ENCODE results near the gene CFAP20. TPM values are rescaled to one million over a fixed set of nuclear protein-coding genes. Genes with fewer than 3 reads are reported as not detected.
"Not testable (repeated sequence)": the region's sequence is repeated elsewhere in the genome, so short reads cannot be mapped to it uniquely, and the experiment has no call there.

Gene CFAP20
- total and polyA plus RNA-seq, 2 experiments from 2014 or later, result 61.1 to 81.7 TPM

GRCh38 chr16:58090396-58090795 is 38.8 kb downstream of the CFAP20 start:
- not testable (repeated sequence) for H3K4me3 Mint-ChIP-seq; H3K27ac ChIP-seq (ENCODE audit: low read depth); H3K36me3 Mint-ChIP-seq (ENCODE audit: low read depth); H3K4me2 ChIP-seq; H3K27me3 ChIP-seq (ENCODE audit: insufficient read depth); H3K27ac Mint-ChIP-seq; H2AFZ ChIP-seq; H3K4me1 ChIP-seq (ENCODE audit: insufficient read depth); H3K27me3 Mint-ChIP-seq (ENCODE audit: insufficient read depth, low read depth, poor library complexity); H3K79me2 ChIP-seq (replicated peaks; ENCODE audit: insufficient read depth); H3K9me3 Mint-ChIP-seq; H3K4me1 Mint-ChIP-seq; H3K36me3 ChIP-seq (ENCODE audit: insufficient read depth); H3F3A ChIP-seq (replicated peaks; ENCODE audit: low read depth); H3K4me3 ChIP-seq; DNase-seq (ENCODE audit: low spot score); H3K9me2 ChIP-seq (ENCODE audit: insufficient read depth); ATAC-seq; H4K20me1 ChIP-seq (replicated peaks; ENCODE audit: insufficient read depth)

GRCh38 chr16:58088091-58088490 is 41.1 kb downstream of the CFAP20 start:
- H3K4me3 ChIP-seq, result no peak overlapping the region
- Mint-ChIP-seq H3K4me1 (peaks cover 17% of the 10 kb centered on the region), H3K27me3 (ENCODE audit: insufficient read depth, low read depth, poor library complexity) (peaks cover 7% of the 10 kb centered on the region), H3K27ac (no peak overlapping the region), H3K9me3 (no peaks in the 10 kb centered on the region), H3K4me3 (no peak overlapping the region), H3K36me3 (ENCODE audit: low read depth) (no peaks in the 10 kb centered on the region)
- no peak overlapping the region for H3K4me2 ChIP-seq
- no peaks in the 10 kb centered on the region for H3K9me2 ChIP-seq (ENCODE audit: insufficient read depth)
- no peak for DNase-seq (ENCODE audit: low spot score)
- 0 out of 2 replicates have a peak overlapping the region, but pooled peaks have one; percentile 18 for H2AFZ ChIP-seq
- H3K27ac ChIP-seq (ENCODE audit: low read depth), result no peak overlapping the region
- peaks cover 10% of the 10 kb centered on the region for H3K4me1 ChIP-seq (ENCODE audit: insufficient read depth)
- no peaks in the 10 kb centered on the region for H3K79me2 ChIP-seq (replicated peaks; ENCODE audit: insufficient read depth)
- H4K20me1 ChIP-seq (replicated peaks; ENCODE audit: insufficient read depth), result no peaks in the 10 kb centered on the region
- no peaks in the 10 kb centered on the region for H3K27me3 ChIP-seq (ENCODE audit: insufficient read depth)
- H3K36me3 ChIP-seq (ENCODE audit: insufficient read depth), result no peaks in the 10 kb centered on the region
- no peak for ATAC-seq
- H3F3A ChIP-seq (replicated peaks; ENCODE audit: low read depth), result peaks cover 7% of the 10 kb centered on the region
- no peak for TF ChIP-seq ETS1 (IDR thresholded peaks at IDR 0.05)
- no peak for TF ChIP-seq CTCF (conservative IDR thresholded peaks at IDR 0.05; ENCODE audit: low read depth in 2 of 2)
- no peak for TF ChIP-seq STAT1 (IDR thresholded peaks at IDR 0.05; ENCODE audit: unreplicated experiment)
- TF ChIP-seq NANOG (IDR thresholded peaks at IDR 0.05; ENCODE audit: borderline replicate concordance), result no peak
- no peak for TF ChIP-seq REST (IDR thresholded peaks at IDR 0.05; ENCODE audit: unreplicated experiment)
- TF ChIP-seq EZH2phosphoT487 (IDR thresholded peaks at IDR 0.05; ENCODE audit: unreplicated experiment), result no peak
- no peak for TF ChIP-seq ZNF114 (CRISPR knock-in tag; IDR thresholded peaks at IDR 0.05)
- TF ChIP-seq POLR2AphosphoS5 (IDR thresholded peaks at IDR 0.05; ENCODE audit: low read depth), result no peak
- TF ChIP-seq JUNB (IDR thresholded peaks at IDR 0.05; ENCODE audit: unreplicated experiment), result no peak
- TF ChIP-seq CREB1 (CRISPR knock-in tag; IDR thresholded peaks at IDR 0.05; ENCODE audit: low read depth), result no peak
- no peak for TF ChIP-seq ZNF331 (CRISPR knock-in tag; IDR thresholded peaks at IDR 0.05; ENCODE audit: low read depth)

All from GM23338 (cell line).